Measurements from ENCODE around the gene PNPLA8. TPM values are rescaled to one million over a fixed set of nuclear protein-coding genes. Genes with fewer than 3 reads are reported as not detected.

The PNPLA8 gene
- total RNA-seq, 1 donor from 2014 or later, result 4.4 TPM

GRCh38 chr7:108525327-108525984 lies 479 bp downstream of the PNPLA8 start:
- no peaks in the 10 kb centered on the region for H3K9me3 ChIP-seq
- intact Hi-C loops (cut with DNase I), result loop anchor here (2.0 to 5.0 kb wide), 2 partner anchors 635 to 1138 kb away; partner anchors contain the start of gene DLD
- peak overlapping the region; percentile 98 to 99 for H3K27ac ChIP-seq
- TF ChIP-seq CTCF (IDR thresholded peaks at IDR 0.05), result no peak
- DNase-seq (ENCODE audit: low spot score in 2 of 2), result no peak
- H3K4me3 ChIP-seq, result peak overlapping the region; percentile 68 to 88
- no peaks in the 10 kb centered on the region for H3K36me3 ChIP-seq
- H3K27me3 ChIP-seq, result no peaks in the 10 kb centered on the region
- H3K4me1 ChIP-seq, result peaks cover 0 to 19% of the 10 kb centered on the region in 2 donors

GRCh38 chr7:108522780-108523179 lies 3.2 kb downstream of the PNPLA8 start:
- no peak for TF ChIP-seq CTCF (IDR thresholded peaks at IDR 0.05)
- Histone ChIP-seq H3K27ac (no peak overlapping the region), H3K4me1 (peaks cover 0 to 19% of the 10 kb centered on the region in 2 donors), H3K9me3 (no peaks in the 10 kb centered on the region), H3K4me3 (no peak overlapping the region), H3K36me3 (peaks cover 7 to 10% of the 10 kb centered on the region in 2 donors), H3K27me3 (no peaks in the 10 kb centered on the region)
- intact Hi-C loops (cut with DNase I), result no loop called here
- DNase-seq (ENCODE audit: low spot score in 2 of 2), result no peak

GRCh38 chr7:108517951-108518350 lies 8.0 kb downstream of the PNPLA8 start:
- Histone ChIP-seq H3K4me1 (peaks cover 0 to 6% of the 10 kb centered on the region in 2 donors), H3K36me3 (peaks cover 10 to 32% of the 10 kb centered on the region in 2 donors), H3K27me3 (no peaks in the 10 kb centered on the region), H3K27ac (no peak overlapping the region), H3K9me3 (no peaks in the 10 kb centered on the region), H3K4me3 (no peak overlapping the region)
- no peak for TF ChIP-seq CTCF (IDR thresholded peaks at IDR 0.05)
- intact Hi-C loops (cut with DNase I), result no loop called here
- no peak for DNase-seq (ENCODE audit: low spot score in 2 of 2)

GRCh38 chr7:108515630-108516029 lies 10.3 kb downstream of the PNPLA8 start:
- H3K4me3 ChIP-seq, result no peak overlapping the region
- H3K36me3 ChIP-seq, result peaks cover 10 to 53% of the 10 kb centered on the region in 2 donors
- DNase-seq (ENCODE audit: low spot score in 2 of 2), result no peak
- no peaks in the 10 kb centered on the region for H3K27me3 ChIP-seq
- TF ChIP-seq CTCF (IDR thresholded peaks at IDR 0.05), result no peak
- H3K9me3 ChIP-seq, result no peaks in the 10 kb centered on the region
- H3K27ac ChIP-seq, result no peak overlapping the region
- intact Hi-C loops (cut with DNase I), result no loop called here
- H3K4me1 ChIP-seq, result peaks cover 0 to 3% of the 10 kb centered on the region in 2 donors

- intact Hi-C loops (cut with DNase I), result no loop called here
- no peak overlapping the region for H3K4me3 ChIP-seq
- H3K27ac ChIP-seq, result no peak overlapping the region
- H3K4me1 ChIP-seq, result peaks cover 0 to 3% of the 10 kb centered on the region in 2 donors
- H3K27me3 ChIP-seq, result no peaks in the 10 kb centered on the region
- H3K36me3 ChIP-seq, result peaks cover 10 to 51% of the 10 kb centered on the region in 2 donors
- no peak for TF ChIP-seq CTCF (IDR thresholded peaks at IDR 0.05)
- H3K9me3 ChIP-seq, result no peaks in the 10 kb centered on the region
- no peak for DNase-seq (ENCODE audit: low spot score in 2 of 2)
Measured at GRCh38 chr7:108515013-108515412, 10.9 kb downstream of the PNPLA8 start.

Data from ascending aorta (tissue), 2 donors.